ENCODE results near the gene AGBL5. TPM values are rescaled to one million over a fixed set of nuclear protein-coding genes. Genes with fewer than 3 reads are reported as not detected.
"Not testable (repeated sequence)": the region's sequence is repeated elsewhere in the genome, so short reads cannot be mapped to it uniquely, and the experiment has no call there.

Gene AGBL5
- total RNA-seq, 1 experiment from 2014 or later: 28.1 TPM

DNA sequence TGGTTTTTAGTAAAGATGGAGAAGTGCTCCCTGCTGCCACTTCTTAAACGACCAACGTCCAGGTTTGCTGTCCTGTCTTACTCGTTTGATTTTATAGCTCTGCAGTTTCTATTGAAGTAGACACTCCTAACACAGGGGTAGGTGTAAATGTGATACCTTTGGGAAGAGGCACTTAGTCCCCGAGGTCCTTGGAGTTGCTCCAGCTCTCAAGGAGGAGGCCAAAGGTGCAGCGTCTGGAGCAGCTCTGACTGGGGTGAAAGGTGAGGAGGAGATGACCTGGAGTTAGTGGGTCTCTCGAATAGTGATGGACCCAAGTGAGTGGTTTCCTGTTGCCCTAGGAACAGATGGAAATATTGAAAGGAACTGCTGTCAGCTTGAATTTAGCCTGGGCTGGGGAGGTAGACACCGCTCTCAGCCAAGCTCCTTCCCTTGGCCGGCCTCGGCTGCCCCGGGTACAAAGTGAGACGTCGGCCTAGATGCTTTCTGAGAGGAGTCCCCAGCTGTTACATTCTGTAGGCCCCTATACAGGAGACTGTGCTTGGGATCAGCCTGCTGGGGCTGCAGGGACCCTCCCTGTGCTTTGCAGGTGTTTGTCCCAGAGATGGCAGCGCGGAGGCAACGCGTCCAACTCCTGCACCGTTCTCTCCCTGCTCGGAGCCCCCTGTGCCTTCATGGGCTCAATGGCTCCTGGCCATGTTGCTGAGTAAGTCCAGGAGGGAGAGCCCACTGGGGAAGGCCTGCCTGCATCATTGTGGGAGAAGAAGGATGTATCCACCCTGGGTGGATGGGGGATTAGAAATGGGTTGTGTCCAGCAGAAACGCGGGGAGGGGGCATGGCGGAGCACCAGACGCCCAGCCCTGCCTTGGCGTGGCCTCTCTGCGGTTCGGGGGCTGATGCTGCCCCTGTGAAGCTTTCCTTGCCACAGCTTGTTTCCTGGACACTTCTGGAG lies 40.6 kb downstream of the AGBL5 start:
- no peak for DNase-seq (ENCODE audit: low spot score)

DNA sequence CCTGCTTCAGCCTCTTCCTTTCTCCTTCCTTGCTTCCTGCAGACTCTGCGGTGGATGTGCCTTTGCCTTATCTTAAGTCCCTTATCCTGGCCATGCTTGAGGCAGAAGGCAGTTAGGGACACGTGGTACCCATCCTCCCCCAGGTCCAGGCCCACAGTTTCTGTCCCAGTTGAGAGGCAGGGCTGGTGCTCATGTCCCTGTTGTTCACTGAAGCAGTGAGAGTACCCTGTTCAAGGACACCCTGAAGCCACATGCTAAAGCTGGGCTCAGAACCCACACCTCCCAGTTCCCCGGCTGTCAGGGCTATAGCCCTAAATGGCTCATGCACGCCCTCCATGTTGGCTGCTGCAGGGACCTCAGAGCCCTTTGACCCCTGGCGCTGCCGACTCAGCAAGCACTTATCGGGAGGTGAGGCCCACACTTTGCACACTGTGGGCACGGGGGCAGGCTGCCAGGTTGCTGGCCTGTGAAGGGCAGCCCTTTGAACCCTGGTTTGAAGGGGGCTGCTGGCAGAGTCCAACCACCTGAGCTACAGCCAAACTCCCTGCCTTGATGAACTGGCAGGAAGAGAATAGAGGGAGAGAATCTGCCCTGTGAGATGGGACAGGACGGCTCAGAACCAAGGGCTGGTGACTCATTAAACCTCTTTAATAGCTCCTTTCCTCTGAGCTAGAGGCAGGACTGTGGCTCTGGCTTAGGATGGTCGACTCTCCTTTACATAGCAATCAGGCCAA lies 41.4 kb downstream of the AGBL5 start:
- DNase-seq (ENCODE audit: low spot score): no peak

DNA sequence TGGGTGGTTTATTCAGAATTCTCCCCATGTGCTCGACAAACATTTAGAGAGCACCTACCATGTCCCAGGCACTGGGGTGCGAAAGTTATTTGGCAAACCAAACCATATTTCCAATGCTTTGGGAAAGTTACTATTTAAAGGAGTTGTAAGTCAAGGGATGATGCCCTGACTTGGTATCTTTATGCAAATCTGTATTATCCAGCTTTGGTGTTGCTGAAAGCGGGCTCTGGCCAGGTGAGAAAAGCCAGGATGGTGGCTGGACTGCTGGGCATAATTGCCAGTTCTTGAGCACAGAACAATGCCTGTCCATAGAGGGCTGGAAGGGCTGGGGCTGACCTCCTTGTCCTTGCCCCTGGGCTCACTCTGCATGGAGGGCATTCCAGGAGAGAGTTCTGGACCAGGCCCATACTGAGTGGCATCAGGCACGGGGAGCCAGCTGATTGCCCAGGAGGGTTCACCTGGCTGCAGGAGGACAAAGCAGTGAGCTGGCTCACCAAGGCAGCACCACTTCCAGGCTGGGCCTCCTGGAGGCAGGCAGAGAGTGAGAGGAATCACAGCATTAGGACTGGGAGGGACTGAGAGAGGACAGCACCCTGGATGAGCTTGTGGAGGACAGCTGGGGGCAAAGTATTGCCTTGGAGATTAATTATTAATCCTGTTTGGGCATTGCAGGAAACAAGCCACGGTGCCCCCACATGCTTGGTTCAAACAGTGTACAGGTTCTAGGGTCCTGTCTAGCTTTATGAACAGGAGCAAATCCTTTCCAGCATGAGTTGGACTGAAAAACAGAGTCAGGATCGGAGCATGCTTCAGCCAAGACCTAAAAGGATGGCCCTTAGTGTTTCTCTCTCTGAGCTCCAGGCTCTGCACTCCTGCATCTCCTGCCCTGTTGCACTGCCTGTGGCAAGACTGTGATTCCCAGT lies 42.2 kb downstream of the AGBL5 start:
- DNase-seq (ENCODE audit: low spot score): no peak

GRCh38 chr2:27094353-27094984 lies 43.0 kb downstream of the AGBL5 start:
- DNase-seq (ENCODE audit: low spot score): no peak

GRCh38 chr2:27095427-27095744 lies 43.9 kb downstream of the AGBL5 start:
- no peak for DNase-seq (ENCODE audit: low spot score)

GRCh38 chr2:27095745-27096651 lies 44.5 kb downstream of the AGBL5 start:
- peak; percentile 56 for DNase-seq (ENCODE audit: low spot score)

- no peak for DNase-seq (ENCODE audit: low spot score)
Measured at GRCh38 chr2:27096748-27097297, 45.4 kb downstream of the AGBL5 start.

GRCh38 chr2:27097341-27097740 lies 45.9 kb downstream of the AGBL5 start:
- DNase-seq (ENCODE audit: low spot score): no peak

- no peak for DNase-seq (ENCODE audit: low spot score)
Measured at GRCh38 chr2:27099334-27099955, 48.0 kb downstream of the AGBL5 start.

GRCh38 chr2:27100036-27100435 lies 48.6 kb downstream of the AGBL5 start:
- DNase-seq (ENCODE audit: low spot score): no peak

DNA sequence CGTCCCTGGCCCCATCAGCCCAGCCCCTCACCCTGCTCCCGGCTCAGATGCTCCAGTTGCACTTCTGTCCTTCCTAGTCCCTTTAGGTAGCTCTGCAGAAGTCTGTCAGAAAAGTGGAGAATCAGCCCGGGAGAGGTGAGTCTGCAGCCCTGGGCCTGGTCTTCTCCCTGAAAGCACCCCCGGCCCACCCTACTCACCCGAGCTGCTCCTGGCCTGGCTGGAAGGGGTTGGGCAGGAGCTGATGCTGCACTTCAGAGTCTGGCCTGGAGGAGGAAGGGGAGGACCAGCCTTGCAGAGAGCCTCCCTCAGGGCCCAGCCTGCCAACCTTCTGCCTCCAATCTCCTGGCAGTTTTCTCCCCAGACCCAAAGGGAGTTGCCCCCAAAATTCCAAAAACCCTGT lies 50.9 kb downstream of the AGBL5 start:
- no peak for DNase-seq (ENCODE audit: low spot score)

GRCh38 chr2:27105981-27106380 lies 54.5 kb downstream of the AGBL5 start:
- no peak for DNase-seq (ENCODE audit: low spot score)

DNA sequence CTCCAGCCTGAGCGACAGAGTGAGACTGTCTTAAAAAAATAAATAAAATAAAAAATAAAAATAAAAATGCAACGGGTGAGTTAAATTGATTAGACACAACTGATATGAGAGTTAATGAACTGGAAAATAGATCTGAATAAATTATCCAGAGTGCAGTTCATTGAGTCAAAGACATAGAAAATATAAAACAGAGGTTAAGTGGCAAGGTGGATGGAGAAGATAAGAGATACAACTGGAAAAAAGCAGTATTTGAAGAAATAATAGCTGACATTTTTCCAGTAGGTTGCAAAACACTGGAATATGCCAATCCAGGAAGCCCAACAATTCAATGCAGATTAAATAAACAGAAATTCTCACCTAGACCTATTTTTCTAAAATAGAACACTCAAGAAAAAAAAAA lies 56.8 kb downstream of the AGBL5 start:
- DNase-seq (ENCODE audit: low spot score): no peak

DNA sequence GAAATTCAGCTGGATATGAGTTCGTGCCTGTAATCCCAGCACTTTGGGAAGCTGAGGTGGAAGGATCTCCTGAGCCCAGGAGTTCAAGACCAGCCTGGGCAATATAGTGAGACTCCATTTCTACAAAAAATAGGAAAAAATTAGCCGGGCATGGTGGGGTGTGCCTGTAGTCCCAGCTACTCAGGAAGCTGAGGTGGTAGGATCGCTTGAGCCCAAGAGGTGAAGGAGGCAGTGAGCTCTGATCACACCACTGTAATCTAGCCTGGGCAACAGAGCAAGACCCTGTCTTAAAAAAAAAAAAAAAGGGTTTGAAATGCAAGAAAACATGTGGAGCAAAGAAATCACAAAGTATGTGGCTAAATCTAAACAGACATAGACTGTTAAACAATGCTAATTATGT lies 57.6 kb downstream of the AGBL5 start:
- DNase-seq (ENCODE audit: low spot score): no peak

GRCh38 chr2:27110603-27111352 lies 59.3 kb downstream of the AGBL5 start:
- not testable (repeated sequence) for DNase-seq (ENCODE audit: low spot score)

GRCh38 chr2:27111392-27112078 lies 60.1 kb downstream of the AGBL5 start:
- DNase-seq (ENCODE audit: low spot score): not testable (repeated sequence)

DNA sequence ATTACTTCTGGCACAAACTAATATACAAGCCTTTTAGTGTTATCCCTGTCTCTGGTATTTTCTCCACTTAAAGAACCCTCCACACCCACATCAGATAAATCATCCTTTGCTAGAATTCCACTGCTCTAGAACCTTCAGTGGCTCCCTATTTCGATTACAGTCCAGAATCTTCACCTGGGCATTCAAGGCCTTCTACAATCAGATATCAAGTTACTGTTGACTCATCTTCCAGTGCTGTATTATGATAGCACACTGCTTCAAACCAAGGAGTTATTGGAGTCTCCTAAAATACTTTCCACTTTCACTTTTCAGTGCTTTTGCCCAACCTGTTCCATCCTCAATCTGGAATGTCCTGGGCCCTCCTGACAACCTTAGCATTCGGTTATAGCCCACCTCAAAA lies 64.1 kb downstream of the AGBL5 start:
- DNase-seq (ENCODE audit: low spot score): no peak

DNA sequence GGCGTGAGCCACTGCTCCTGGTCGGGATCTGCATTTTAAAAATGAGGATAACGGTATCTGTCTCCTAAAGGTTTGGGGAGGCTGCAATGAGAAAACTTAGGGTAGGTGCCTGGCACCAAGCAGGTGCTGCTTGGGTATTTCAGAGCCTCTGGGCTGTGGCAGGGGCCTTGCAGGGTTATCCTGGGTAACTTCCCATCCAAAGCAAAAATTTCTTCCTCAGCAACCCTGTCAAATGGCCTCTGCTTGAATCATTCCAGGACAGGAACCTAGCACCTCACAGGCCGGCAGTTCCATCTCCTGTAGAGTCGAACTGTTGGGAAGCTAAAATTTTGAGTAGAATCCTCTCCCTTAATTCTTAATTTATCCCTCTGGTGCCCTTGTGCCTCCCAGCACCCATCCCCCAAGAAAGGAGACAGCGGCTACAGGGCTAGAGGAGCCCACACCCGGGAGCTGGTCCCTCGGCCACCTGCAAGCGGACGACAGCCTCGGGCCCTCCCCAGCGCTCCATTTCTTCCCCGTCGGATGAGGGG lies 66.6 kb downstream of the AGBL5 start:
- no peak for DNase-seq (ENCODE audit: low spot score)

Data from HT-29 (cell line).